Central memory CD8-positive, alpha-beta T cell (primary cell): ENCODE measurements around the gene SMIM7.
A peak's percentile ranks its signal among the peaks of the same experiment; 100 is the strongest.
"Not testable (repeated sequence)": the region's sequence is repeated elsewhere in the genome, so short reads cannot be mapped to it uniquely, and the experiment has no call there.

Experiments used
- ATAC-seq: fragments of 150-1000 bp; cut with Tn5 transposase; replicated peaks from 2 replicates; pipeline ENCODE4 v1.10.0; 2022; ENCODE audit warnings: mild to moderate bottlenecking, moderate FRiP score, moderate number of reproducible peaks; ENCODE audit not compliant: poor library complexity, severe bottlenecking; ENCODE audit errors: extremely low read depth
- DNase-seq, 2 donors: peaks; one replicate each; pipeline ENCODE4 v3.0.0; 2021; ENCODE audit warnings: low spot score in 2 of 2
- H3K27ac Mint-ChIP-seq: one replicate; pipeline ENCODE4 v1.8.0; 2022; ENCODE audit warnings: low read depth, mild to moderate bottlenecking, moderate library complexity, mixed read lengths
- H3K27me3 Mint-ChIP-seq: one replicate; pipeline ENCODE4 v1.8.0; 2022; ENCODE audit warnings: mixed read lengths
- H3K36me3 Mint-ChIP-seq: one replicate; pipeline ENCODE4 v1.8.0; 2022; ENCODE audit warnings: mild to moderate bottlenecking, moderate library complexity, mixed read lengths; ENCODE audit not compliant: insufficient read depth
- H3K4me1 Mint-ChIP-seq: one replicate; pipeline ENCODE4 v1.8.0; 2022; ENCODE audit warnings: mixed read lengths
- H3K4me3 Mint-ChIP-seq: one replicate; pipeline ENCODE4 v1.8.0; 2022; ENCODE audit warnings: mild to moderate bottlenecking, moderate library complexity, mixed read lengths
- H3K9me3 Mint-ChIP-seq: one replicate; pipeline ENCODE4 v1.8.0; 2022; ENCODE audit warnings: mixed read lengths

Gene SMIM7

GRCh38 chr19:16651421-16652188, 8.3 kb downstream of the SMIM7 start:
- H3K27me3 Mint-ChIP-seq, ATAC-seq, DNase-seq, H3K9me3 Mint-ChIP-seq, H3K4me3 Mint-ChIP-seq: not testable (repeated sequence)
- Mint-ChIP-seq H3K36me3 (peaks cover 73% of the 10 kb centered on the region), H3K4me1 (peaks cover 26% of the 10 kb centered on the region), H3K27ac (peak overlapping the region; percentile 13)

DNA sequence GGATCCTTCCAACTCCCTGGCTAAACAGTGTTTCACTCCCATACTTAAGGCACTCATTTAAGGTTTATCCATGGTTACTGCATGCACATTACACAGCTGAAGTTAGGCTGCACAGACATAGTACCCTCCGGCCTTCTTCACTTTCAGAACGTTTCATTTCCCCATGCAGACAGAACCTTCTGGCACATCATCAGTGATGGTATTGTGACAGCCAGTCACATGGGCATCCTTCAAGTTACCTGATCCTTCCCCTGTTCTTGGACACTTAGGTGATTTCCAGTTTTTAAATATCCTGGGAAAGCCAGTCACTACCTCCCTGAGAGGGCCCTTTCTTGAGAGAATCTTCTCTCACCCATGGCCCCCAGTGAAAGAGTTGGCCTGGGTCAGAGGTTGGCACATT, 9.1 kb downstream of the SMIM7 start:
- Mint-ChIP-seq H3K27ac (no peak overlapping the region), H3K9me3 (no peaks in the 10 kb centered on the region), H3K4me3 (no peak overlapping the region), H3K27me3 (no peaks in the 10 kb centered on the region), H3K4me1 (peaks cover 20% of the 10 kb centered on the region), H3K36me3 (peaks cover 72% of the 10 kb centered on the region)
- DNase-seq (no peak), ATAC-seq (no peak)

GRCh38 chr19:16649734-16650133, 10.2 kb downstream of the SMIM7 start:
- H3K4me3 Mint-ChIP-seq = no peak overlapping the region
- DNase-seq (no peak), ATAC-seq (no peak)
- H3K4me1 Mint-ChIP-seq = peaks cover 20% of the 10 kb centered on the region
- H3K9me3 Mint-ChIP-seq = no peaks in the 10 kb centered on the region
- H3K27me3 Mint-ChIP-seq = no peaks in the 10 kb centered on the region
- peaks cover 74% of the 10 kb centered on the region for H3K36me3 Mint-ChIP-seq
- H3K27ac Mint-ChIP-seq = no peak overlapping the region

DNA sequence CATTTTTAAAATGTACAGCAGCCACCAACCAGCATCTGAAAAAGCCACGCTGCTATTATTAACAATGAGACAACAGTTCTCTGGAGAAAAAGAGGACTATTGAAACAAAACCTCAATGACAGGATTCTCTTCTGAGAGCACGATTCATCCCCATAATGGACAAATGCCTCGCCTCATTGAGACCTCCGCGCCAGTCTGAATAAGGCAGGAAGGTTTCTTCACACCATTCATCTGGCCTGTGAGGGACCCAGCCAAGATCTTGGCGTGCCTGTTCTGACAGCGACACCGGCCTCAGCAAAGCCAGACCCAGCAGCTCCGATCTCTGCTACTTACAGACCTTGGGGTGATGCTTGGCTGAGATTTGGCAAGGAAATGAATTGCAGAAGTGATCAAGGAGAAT, 14.8 kb downstream of the SMIM7 start:
- H3K36me3 Mint-ChIP-seq = peaks cover 76% of the 10 kb centered on the region

GRCh38 chr19:16641695-16642094, 18.2 kb downstream of the SMIM7 start:
- no peaks in the 10 kb centered on the region for H3K27me3 Mint-ChIP-seq
- DNase-seq (no peak), ATAC-seq (no peak)
- H3K4me3 Mint-ChIP-seq = no peak overlapping the region
- H3K36me3 Mint-ChIP-seq = peaks cover 73% of the 10 kb centered on the region
- peaks cover 6% of the 10 kb centered on the region for H3K4me1 Mint-ChIP-seq
- H3K9me3 Mint-ChIP-seq = no peaks in the 10 kb centered on the region
- H3K27ac Mint-ChIP-seq = no peak overlapping the region

More for the DNA sequence above, 14.8 kb downstream of the SMIM7 start:
- Mint-ChIP-seq H3K9me3 (no peaks in the 10 kb centered on the region), H3K4me3 (no peak overlapping the region), H3K4me1 (peaks cover 14% of the 10 kb centered on the region), H3K27ac (no peak overlapping the region), H3K27me3 (no peaks in the 10 kb centered on the region)
- ATAC-seq (no peak), DNase-seq (no peak)

GRCh38 chr19:16640951-16641350, 19.0 kb downstream of the SMIM7 start:
- H3K27ac Mint-ChIP-seq = peak overlapping the region; percentile 75
- no peak overlapping the region for H3K4me3 Mint-ChIP-seq

GRCh38 chr19:16638666-16639065, 21.3 kb downstream of the SMIM7 start:
- Mint-ChIP-seq H3K4me1 (peaks cover 9% of the 10 kb centered on the region), H3K27me3 (no peaks in the 10 kb centered on the region), H3K36me3 (peaks cover 59% of the 10 kb centered on the region), H3K4me3 (no peak overlapping the region), H3K9me3 (no peaks in the 10 kb centered on the region), H3K27ac (no peak overlapping the region)
- DNase-seq (no peak), ATAC-seq (no peak)

More at GRCh38 chr19:16640951-16641350, 19.0 kb downstream of the SMIM7 start:
- Mint-ChIP-seq H3K9me3 (no peaks in the 10 kb centered on the region), H3K27me3 (no peaks in the 10 kb centered on the region), H3K4me1 (peaks cover 8% of the 10 kb centered on the region), H3K36me3 (peaks cover 69% of the 10 kb centered on the region)
- ATAC-seq (no peak), DNase-seq (no peak)

DNA sequence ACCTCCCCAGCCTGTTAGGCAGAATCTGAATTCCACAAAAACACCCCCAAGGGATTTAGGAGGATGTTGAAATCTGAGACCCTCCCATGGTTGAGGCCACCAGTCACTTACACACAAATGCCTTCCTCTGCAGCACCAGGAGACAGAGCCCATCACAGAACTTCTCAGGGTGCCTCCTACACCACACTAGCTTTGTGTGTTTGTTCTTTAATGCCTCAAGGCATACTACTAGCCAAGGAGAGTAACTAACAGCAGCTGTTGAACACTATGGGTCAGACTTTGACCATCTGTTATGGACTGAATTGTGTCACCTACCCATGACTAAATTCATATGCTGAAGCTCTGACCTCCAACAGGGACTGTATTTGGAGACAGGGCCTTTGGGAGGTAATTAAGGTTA, 22.4 kb downstream of the SMIM7 start:
- H3K9me3 Mint-ChIP-seq = no peaks in the 10 kb centered on the region
- peaks cover 49% of the 10 kb centered on the region for H3K36me3 Mint-ChIP-seq
- no peaks in the 10 kb centered on the region for H3K27me3 Mint-ChIP-seq
- no peak for DNase-seq
- H3K4me1 Mint-ChIP-seq = peaks cover 5% of the 10 kb centered on the region
- no peak for ATAC-seq
- H3K27ac Mint-ChIP-seq = no peak overlapping the region
- no peak overlapping the region for H3K4me3 Mint-ChIP-seq

DNA sequence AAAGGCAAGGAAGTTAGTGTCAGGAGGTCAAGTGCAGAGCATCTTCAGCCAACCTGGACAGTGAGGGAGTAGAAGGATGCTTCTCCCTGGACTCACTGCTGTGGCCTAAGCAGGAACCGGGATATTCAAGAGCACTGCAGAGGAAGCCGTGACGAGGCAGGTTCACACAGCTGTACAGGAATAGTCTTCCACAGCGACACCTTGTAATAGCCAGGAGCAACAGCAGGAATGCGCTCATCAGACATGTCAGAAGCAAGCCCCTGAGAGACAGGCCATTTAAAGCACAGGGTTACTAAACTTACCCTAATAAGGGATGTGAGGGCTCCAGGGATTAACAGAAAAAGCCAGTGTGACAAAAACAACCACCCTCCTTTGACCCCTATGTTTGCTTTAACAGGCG, 28.5 kb downstream of the SMIM7 start:
- Mint-ChIP-seq H3K27me3 (no peaks in the 10 kb centered on the region), H3K36me3 (peaks cover 36% of the 10 kb centered on the region), H3K9me3 (no peaks in the 10 kb centered on the region), H3K27ac (no peak overlapping the region), H3K4me1 (peaks cover 20% of the 10 kb centered on the region), H3K4me3 (no peak overlapping the region)
- DNase-seq (no peak), ATAC-seq (no peak)

DNA sequence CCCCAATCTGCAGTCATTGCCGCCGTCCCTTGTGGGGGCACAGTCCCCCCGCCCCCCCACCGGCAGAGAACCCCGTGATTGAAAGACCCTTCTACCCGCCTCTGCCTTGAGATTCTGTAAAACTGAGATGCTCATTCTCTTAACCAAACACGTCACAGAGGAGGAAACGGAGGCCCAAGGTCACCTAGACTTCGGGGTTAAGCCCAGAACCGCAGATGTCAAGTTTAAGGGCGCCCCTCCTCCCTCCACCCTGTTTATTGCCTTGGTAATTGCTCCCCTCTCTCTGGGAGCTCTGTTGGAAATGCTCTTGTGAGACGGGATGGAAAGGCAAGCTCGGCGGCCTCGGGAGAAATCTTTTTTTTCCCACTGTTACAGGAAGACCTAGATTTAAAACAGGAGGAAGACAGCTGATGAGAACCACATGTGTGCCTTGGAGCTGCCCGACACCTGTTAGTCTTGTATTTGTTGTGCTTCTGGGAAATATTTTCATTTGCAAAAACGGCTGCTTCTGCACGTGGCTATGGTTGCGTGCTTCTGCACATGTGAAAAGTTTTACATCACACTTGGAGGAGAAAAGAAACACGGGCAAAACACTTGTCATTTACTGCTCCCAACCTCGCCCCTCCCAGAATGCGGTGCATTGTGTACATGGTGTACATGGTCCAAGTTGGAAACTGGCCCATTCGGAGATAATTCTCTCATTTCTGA, 30.8 kb downstream of the SMIM7 start:
- DNase-seq (no peak), ATAC-seq (peak; percentile 21)
- peaks cover 33% of the 10 kb centered on the region for H3K4me1 Mint-ChIP-seq
- H3K4me3 Mint-ChIP-seq = peak overlapping the region; percentile 94
- H3K9me3 Mint-ChIP-seq = no peaks in the 10 kb centered on the region
- peak overlapping the region; percentile 88 for H3K27ac Mint-ChIP-seq
- no peaks in the 10 kb centered on the region for H3K27me3 Mint-ChIP-seq
- H3K36me3 Mint-ChIP-seq = peaks cover 32% of the 10 kb centered on the region

- Mint-ChIP-seq H3K27me3 (no peaks in the 10 kb centered on the region), H3K4me1 (peaks cover 38% of the 10 kb centered on the region), H3K9me3 (no peaks in the 10 kb centered on the region), H3K4me3 (peak within 1 kb of the TSS; percentile 94), H3K36me3 (peaks cover 34% of the 10 kb centered on the region), H3K27ac (peak within 1 kb of the TSS; percentile 88)
- ATAC-seq = peak; percentile 95
- DNase-seq = peak; percentile 89 to 93
Observed at GRCh38 chr19:16628183-16628983, 31.6 kb downstream of the SMIM7 start, which contains the start of gene MED26. MED26 (minus strand) TSS chr19:16628204; CDS start chr19:16627943, 261 bp downstream.

DNA sequence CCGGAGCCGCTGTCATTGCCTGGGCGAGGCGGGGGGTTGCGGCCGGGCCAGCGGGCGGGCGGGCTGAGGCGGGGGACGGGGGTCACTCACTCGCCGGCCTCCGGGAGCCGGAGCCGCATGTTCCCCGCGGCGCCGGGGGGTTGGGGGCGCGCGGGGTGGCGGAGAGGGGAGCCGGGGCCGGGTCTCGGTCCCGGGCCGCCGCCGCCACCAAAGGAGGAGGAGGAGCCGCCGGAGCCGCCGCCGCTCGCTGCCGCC, 32.1 kb downstream of the SMIM7 start:
- H3K27ac Mint-ChIP-seq = peak overlapping the region; percentile 88
- no peak for ATAC-seq
- peak overlapping the region; percentile 94 for H3K4me3 Mint-ChIP-seq
- H3K9me3 Mint-ChIP-seq = no peaks in the 10 kb centered on the region
- no peak for DNase-seq
- H3K27me3 Mint-ChIP-seq = no peaks in the 10 kb centered on the region
- peaks cover 39% of the 10 kb centered on the region for H3K4me1 Mint-ChIP-seq
- H3K36me3 Mint-ChIP-seq = peaks cover 38% of the 10 kb centered on the region
